Measurements from ENCODE around the gene CFAP210. TPM values are rescaled to one million over a fixed set of nuclear protein-coding genes. Genes with fewer than 3 reads are reported as not detected.

Gene CFAP210, protein sequence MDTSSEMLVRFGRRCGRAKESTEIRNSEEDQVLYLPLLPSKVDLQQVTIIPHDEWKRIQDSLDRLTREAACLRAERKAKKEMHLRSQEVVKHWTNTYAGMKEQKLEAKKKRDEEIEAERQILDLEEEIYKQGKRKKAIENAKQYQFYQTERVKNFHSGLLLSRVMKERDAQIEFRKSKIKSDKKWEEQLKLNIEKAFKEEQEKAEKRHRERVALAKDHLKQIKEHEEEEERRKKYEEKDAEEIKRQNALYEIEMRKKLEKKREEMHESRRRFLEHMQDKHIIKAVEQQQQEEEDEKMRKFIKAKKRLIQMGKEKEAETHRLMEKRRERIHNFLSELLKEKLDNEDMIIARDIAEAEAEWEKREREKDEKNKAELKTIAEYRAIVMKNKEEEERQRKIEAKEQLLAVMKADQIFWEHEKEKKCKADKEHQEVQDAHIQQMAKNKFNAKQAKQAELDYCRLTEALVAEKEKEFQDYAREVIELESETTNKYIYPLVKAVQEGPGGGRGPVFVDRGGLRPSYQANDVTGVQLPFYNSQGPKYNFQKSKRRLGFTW
- not detected in 2 replicates for total RNA-seq

DNA sequence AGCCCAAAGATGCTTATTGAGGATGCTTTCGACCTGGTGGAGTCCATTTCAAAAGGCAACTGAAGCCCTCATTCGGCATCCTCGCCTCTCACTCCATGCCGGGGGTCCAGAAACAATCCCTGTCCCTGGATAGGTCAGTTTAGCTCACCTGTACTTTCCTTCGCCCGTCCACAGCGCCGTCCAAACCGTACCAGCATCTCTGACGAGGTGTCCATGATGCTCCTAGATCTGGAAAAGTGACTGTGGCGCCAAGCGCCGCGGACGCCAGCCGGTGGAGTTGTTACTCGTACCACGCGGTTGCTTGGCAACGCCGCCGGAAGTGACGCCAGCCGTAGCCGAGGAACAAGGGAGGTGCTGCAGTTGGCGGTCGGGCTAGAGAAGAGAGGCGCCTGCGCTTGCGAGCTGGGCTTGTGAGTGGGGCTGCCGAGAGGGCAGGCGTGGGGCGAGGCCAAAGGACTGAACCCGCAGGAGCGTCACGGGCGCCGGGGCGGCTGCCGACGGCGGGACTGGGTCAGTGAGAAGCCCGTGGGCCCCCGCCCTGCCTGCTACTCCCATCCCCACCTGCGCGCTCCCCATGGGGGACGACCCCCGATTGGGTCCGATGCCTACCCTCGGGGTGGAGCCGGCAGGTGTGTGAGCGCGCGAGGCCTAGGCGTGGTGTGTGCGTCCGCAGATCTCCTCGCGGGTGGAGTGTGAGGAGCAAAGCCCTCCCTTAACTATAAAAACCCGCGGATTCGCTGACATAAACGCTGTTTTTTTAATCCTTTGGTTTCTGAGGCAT is at the start of gene CFAP210, which contains the start of gene PHOSPHO2:
Gene CFAP210, minus strand, starts transcription at position 293 of the 781 bp plus-strand sequence. Its CDS starts 78 bp downstream, at position 215.
Gene PHOSPHO2, plus strand, starts transcription at position 357 of the 781 bp plus-strand sequence. CDS start 6,503 bp downstream, outside the sequence.

Small RNA genes within 50 kb of the gene (small RNA-seq; reads per million reads assigned to genes)
- gene RF00432 (ENCODE audit: low replicate concordance) = not detected

Other genes with a start within 250 kb of the CFAP210 start
- gene BBS5, start 214.9 kb downstream of the CFAP210 start, total RNA-seq = 4.8 and 9.3 TPM in 2 replicates
- gene KLHL41, start 184.7 kb downstream of the CFAP210 start, total RNA-seq = 0.14 and 0.22 TPM in 2 replicates
- gene FASTKD1, start 120.5 kb downstream of the CFAP210 start, total RNA-seq = 6.3 and 22.8 TPM in 2 replicates
- gene PPIG, start 110.1 kb downstream of the CFAP210 start, total RNA-seq = 15.3 and 23.3 TPM in 2 replicates
- 1.1 and 1.3 TPM in 2 replicates for gene PHOSPHO2, start 64 bp upstream of the CFAP210 start, total RNA-seq
- gene KLHL23, start 39.4 kb upstream of the CFAP210 start, total RNA-seq = under 0.01 and 0.57 TPM in 2 replicates
- 59.5 and 73.0 TPM in 2 replicates for gene SSB, start 104.5 kb upstream of the CFAP210 start, total RNA-seq
- 26.8 and 30.6 TPM in 2 replicates for gene METTL5, start 130.5 kb upstream of the CFAP210 start, total RNA-seq
- gene UBR3, start 133.0 kb upstream of the CFAP210 start, total RNA-seq = 14.7 and 44.4 TPM in 2 replicates